GM12891 (cell line): ENCODE data around the gene MYL3.

ENCODE experiments used
- POLR2A ChIP-seq: IDR thresholded peaks from 2 replicates; pipeline ENCODE4 v1.6.1; 2011; ENCODE audit warnings: low read depth, low read length, control low read depth
- TAF1 ChIP-seq: IDR thresholded peaks from 2 replicates; pipeline ENCODE4 v1.6.1; 2011; ENCODE audit warnings: low read depth, low read length, control low read depth

DNA sequence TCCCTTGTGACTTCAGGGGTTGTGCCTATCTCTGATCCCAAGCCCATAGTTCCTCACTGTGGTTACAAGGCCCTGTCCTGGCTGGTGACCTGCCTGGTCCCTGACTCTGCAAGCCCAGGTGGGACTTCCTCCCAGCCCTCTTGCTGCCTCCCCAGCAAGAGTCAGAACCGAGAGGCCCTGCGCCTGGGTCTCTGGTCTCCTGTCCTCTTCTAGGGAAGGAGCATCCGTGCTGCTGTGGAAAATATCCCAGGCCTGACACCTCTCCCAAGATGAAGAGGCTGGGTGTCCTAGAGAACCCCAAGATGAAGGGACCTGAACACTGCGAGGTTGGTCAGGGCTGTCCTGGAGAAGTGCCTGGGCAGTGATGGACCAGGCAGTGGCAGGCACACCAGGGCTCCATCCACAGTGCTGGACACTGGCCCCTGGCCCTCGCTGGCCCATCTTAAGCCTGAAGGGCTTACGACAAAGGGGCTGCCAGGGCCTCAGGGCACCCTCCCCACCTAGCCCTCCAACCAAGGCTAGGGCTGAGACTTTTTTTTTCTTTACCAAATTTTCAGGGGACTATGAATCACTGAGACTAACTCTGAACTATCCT, 47.0 kb upstream of the MYL3 start:
- TF ChIP-seq TAF1 (no peak), POLR2A (no peak)
